ENCODE data around the gene FAM124A.

The FAM124A gene

DNA sequence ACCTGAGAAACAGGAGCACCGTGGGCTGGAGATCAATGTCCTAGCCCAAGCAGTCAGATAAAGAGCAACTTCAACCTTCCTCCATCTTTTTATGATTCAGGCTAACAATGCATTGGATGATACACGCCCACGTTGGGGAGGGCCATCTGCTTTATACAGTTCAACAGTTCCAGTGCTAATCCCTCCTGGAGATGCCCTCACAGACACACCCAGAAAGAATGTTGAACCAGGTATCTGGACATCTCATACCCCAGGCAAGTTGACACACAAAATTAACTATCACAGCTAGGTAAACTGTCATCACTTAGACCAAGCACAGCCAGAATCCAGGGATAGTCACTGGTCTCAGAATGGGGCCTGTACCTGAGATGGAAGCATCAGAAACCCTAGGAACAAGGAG lies 96.7 kb downstream of the FAM124A start:
- no peak for FAIRE-seq
- TF ChIP-seq, protein P1, sequence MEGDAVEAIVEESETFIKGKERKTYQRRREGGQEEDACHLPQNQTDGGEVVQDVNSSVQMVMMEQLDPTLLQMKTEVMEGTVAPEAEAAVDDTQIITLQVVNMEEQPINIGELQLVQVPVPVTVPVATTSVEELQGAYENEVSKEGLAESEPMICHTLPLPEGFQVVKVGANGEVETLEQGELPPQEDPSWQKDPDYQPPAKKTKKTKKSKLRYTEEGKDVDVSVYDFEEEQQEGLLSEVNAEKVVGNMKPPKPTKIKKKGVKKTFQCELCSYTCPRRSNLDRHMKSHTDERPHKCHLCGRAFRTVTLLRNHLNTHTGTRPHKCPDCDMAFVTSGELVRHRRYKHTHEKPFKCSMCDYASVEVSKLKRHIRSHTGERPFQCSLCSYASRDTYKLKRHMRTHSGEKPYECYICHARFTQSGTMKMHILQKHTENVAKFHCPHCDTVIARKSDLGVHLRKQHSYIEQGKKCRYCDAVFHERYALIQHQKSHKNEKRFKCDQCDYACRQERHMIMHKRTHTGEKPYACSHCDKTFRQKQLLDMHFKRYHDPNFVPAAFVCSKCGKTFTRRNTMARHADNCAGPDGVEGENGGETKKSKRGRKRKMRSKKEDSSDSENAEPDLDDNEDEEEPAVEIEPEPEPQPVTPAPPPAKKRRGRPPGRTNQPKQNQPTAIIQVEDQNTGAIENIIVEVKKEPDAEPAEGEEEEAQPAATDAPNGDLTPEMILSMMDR (IDR thresholded peaks at IDR 0.05; ENCODE audit: insufficient read depth, missing control alignments): no peak
- DNase-seq (ENCODE audit: insufficient read length, low spot score): no peak

DNA sequence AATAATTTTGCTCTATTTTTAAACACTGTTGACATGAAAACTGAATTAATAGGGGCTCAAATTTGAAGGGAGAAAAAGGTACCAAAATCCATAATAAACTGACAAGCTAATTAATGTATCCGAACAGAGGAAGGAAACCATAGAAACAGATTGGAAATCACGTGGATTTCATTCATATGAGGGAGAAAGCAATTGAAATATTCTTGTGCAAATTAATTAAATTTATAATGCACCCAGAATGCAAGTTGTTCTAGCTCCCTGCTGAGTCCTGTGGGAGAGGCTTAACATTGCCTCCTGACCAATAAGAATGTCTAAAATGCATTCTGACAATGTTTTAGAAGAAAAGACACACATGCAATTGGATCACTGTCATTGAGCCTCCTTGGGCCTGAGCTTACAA lies 99.6 kb downstream of the FAM124A start:
- DNase-seq (ENCODE audit: insufficient read length, low spot score) (no peak), FAIRE-seq (no peak)
- TF ChIP-seq, protein P1 (IDR thresholded peaks at IDR 0.05; ENCODE audit: insufficient read depth, missing control alignments): no peak

DNA sequence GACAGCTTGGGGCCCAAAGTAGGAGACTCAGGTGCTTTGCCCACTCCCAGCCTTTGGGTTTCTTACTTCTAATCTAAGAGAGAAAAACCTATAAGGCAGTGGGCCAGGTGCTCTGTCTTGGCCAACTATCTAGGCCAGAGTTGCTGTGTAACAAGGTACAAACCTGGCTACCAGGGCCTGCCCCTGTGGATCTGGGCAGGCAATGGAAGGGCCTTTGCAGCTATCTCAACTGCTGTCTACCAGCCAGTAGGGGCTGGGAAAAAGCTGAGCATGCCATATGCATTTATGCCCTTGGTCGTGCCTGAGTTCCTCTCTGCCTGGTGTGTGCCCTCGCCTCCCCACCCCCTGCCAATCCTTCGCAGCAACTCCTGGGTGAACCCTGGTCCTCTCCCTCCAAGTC lies 100.6 kb downstream of the FAM124A start:
- TF ChIP-seq, protein P1 (IDR thresholded peaks at IDR 0.05; ENCODE audit: insufficient read depth, missing control alignments): no peak
- FAIRE-seq: no peak

DNA sequence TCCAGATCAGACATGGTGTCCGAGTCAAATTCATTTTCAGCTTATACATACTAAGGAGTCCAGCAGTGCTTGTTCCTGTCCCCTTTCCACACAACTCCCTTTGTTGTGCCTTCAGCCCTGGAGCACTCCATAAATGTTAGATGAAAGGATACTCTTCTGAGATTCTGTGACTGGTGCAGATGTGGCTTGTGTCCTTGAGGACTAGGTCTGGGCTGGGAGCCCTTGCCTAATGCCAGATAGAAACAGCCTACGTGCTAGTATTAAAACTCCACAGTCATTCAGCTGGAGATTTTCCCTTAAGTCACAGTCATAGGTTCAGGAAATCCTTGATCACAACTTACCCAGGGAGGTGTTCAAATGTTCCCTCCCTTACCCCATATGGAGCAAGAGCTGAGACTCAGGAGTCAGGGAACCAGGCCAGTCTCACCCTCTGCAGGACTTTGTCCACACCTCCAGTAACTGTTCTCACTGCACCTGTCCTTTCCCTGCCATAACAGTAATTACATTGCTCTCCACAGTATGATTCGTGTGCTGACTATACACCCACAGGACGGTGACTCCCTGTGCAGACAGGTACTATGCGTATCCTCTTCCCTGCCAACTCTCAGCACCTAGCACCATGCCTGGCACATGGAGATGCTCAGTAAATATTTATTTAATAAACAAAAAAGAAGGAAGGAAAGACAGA lies 101.8 kb downstream of the FAM124A start:
- DNase-seq (ENCODE audit: insufficient read length, low spot score) (no peak), FAIRE-seq (no peak)
- TF ChIP-seq, protein P1 (IDR thresholded peaks at IDR 0.05; ENCODE audit: insufficient read depth, missing control alignments): no peak

More for the DNA sequence above, 100.6 kb downstream of the FAM124A start:
- DNase-seq (ENCODE audit: insufficient read length, low spot score): no peak

DNA sequence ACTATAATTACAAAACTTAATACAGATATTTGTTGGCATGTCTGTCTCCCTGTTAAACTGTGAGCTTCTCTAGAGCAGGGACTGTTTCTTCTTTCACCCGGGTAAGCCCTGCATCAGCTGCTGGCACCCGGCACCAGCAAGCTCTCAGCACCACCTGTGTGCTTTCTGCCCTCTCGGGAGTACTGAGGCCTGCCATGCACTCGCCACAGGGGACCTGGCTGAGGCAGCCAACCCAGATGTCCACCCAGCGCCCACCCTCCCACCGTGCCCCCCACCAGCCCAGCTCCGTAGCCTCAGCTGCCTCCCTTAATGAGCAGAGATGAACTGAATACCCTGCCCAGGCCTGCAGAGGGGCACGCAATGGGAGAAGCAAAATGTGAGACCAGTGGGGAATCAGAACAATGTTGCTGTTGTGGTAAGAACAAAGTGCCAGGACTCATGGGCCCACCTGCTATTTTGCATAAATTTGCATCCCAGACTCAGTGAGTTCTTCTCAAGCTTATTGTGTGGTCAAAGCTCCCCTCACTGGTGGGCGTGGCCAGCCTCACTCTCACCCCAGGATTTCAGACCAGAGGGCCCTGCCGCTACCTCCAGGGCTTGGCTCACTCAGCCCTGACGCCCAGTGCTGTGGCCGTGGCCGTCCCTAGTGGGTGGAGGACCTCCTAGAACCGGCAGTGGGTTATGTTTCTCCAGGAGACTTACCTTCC lies 102.7 kb downstream of the FAM124A start:
- DNase-seq (ENCODE audit: insufficient read length, low spot score) (no peak), FAIRE-seq (no peak)
- TF ChIP-seq, protein P1 (IDR thresholded peaks at IDR 0.05; ENCODE audit: insufficient read depth, missing control alignments): no peak

DNA sequence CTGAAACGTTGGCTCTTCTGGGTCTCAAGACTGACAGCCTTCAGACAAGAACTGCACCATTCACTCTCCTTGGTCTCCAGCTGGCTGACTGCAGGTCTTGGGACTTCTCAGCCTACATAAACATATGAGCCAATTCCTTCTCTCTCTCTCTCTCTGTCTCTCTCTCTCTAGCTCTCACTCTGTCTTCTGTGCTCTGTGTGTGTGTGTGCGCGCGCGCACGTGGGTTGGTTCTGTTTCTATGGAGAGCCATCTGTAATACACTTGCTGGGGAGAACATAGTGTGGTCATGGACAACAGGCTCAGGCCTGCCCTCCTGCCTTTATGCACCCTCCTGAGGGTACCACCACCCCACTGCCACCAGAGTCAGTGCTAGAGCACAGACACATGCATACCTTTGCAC lies 103.6 kb downstream of the FAM124A start:
- TF ChIP-seq, protein P1 (IDR thresholded peaks at IDR 0.05; ENCODE audit: insufficient read depth, missing control alignments): no peak
- FAIRE-seq: no peak
- no peak for DNase-seq (ENCODE audit: insufficient read length, low spot score)

DNA sequence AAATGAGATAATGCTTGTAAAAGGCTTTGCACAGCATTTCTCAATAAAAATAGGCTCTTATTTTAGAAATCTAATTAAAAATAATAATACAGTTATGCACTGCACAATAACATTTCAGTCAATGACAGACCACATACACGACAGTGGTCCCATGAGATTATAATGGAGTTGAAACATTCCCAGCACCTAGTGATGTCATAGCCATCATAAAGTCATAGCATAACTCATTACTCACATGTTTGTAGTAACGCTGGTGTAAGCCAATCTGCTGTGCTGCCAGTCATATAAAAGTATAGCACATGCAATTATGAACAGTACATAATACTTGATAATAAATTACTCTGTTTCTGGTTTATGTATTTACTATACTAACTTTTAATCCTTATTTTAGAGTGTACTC lies 104.6 kb downstream of the FAM124A start:
- TF ChIP-seq, protein P1 (IDR thresholded peaks at IDR 0.05; ENCODE audit: insufficient read depth, missing control alignments): no peak
- DNase-seq (ENCODE audit: insufficient read length, low spot score): no peak
- no peak for FAIRE-seq
